DMS153 (cell line): ENCODE data around the gene ZCCHC7.
"Not testable (repeated sequence)": the region's sequence is repeated elsewhere in the genome, so short reads cannot be mapped to it uniquely, and the experiment has no call there.

Experiments used
- DNase-seq: peaks from one replicate; lab custom pipeline; 2025; lab: John Stamatoyannopoulos, UW

Gene ZCCHC7

GRCh38 chr9:37293664-37294524 lies 173.5 kb downstream of the ZCCHC7 start:
- no peak for DNase-seq

GRCh38 chr9:37295178-37295577 lies 174.8 kb downstream of the ZCCHC7 start:
- DNase-seq: no peak

- DNase-seq: no peak
Observed at GRCh38 chr9:37295796-37296195, 175.4 kb downstream of the ZCCHC7 start.

GRCh38 chr9:37297592-37297991 lies 177.2 kb downstream of the ZCCHC7 start:
- DNase-seq: no peak

- DNase-seq: no peak
Observed at GRCh38 chr9:37300620-37301019, 180.2 kb downstream of the ZCCHC7 start.

GRCh38 chr9:37301042-37301853 lies 180.9 kb downstream of the ZCCHC7 start:
- DNase-seq: no peak

GRCh38 chr9:37301854-37302172 lies 181.4 kb downstream of the ZCCHC7 start:
- no peak for DNase-seq

GRCh38 chr9:37302277-37302676 lies 181.9 kb downstream of the ZCCHC7 start:
- no peak for DNase-seq

GRCh38 chr9:37303272-37303671 lies 182.9 kb downstream of the ZCCHC7 start:
- DNase-seq: not testable (repeated sequence)

GRCh38 chr9:37309136-37309535 lies 188.8 kb downstream of the ZCCHC7 start:
- DNase-seq: no peak

- DNase-seq: no peak
Observed at GRCh38 chr9:37311938-37312708, 191.7 kb downstream of the ZCCHC7 start.

GRCh38 chr9:37324261-37324683 lies 203.9 kb downstream of the ZCCHC7 start:
- peak; percentile 58 for DNase-seq

GRCh38 chr9:37324691-37325490 lies 204.5 kb downstream of the ZCCHC7 start:
- DNase-seq: peak; percentile 53

- no peak for DNase-seq
Observed at GRCh38 chr9:37325778-37326177, 205.4 kb downstream of the ZCCHC7 start.

- no peak for DNase-seq
Observed at GRCh38 chr9:37327553-37327952, 207.2 kb downstream of the ZCCHC7 start.

- DNase-seq: no peak
Observed at GRCh38 chr9:37328556-37329227, 208.3 kb downstream of the ZCCHC7 start.

- DNase-seq: no peak
Observed at GRCh38 chr9:37329576-37329975, 209.2 kb downstream of the ZCCHC7 start.

- DNase-seq: no peak
Observed at GRCh38 chr9:37331871-37332270, 211.5 kb downstream of the ZCCHC7 start.

GRCh38 chr9:37332578-37332977 lies 212.2 kb downstream of the ZCCHC7 start:
- DNase-seq: no peak

- no peak for DNase-seq
Observed at GRCh38 chr9:37333288-37333687, 212.9 kb downstream of the ZCCHC7 start.

- no peak for DNase-seq
Observed at GRCh38 chr9:37335238-37335637, 214.9 kb downstream of the ZCCHC7 start.
